ENCODE data around the gene GCNA. TPM values are rescaled to one million over a fixed set of nuclear protein-coding genes. Genes with fewer than 3 reads are reported as not detected.

Gene GCNA
- total RNA-seq, 1 experiment from 2014 or later = 1.0 TPM

GRCh38 chrX:71621603-71622002 lies 43.4 kb downstream of the GCNA start:
- no peak for ATAC-seq
- ChIA-PET CTCF (interaction anchor here (0.6 to 1.8 kb wide), 3 partner anchors 28 to 441 kb away, joined by 3 to 8 read pairs (median 4); no protein-coding TSS in a partner anchor), POLR2A (no interaction called here)
- H3K36me3 Mint-ChIP-seq = no peaks in the 10 kb centered on the region; the same call in 1 of the 2 replicates
- H3K27me3 Mint-ChIP-seq (ENCODE audit: low read depth) = no peaks in the 10 kb centered on the region
- H3K9me3 Mint-ChIP-seq = no peaks in the 10 kb centered on the region
- H3K4me3 Mint-ChIP-seq = no peak overlapping the region
- no peaks in the 10 kb centered on the region; the same call in 1 of the 2 replicates for H3K4me1 Mint-ChIP-seq
- peak overlapping the region; percentile 68 for H3K27ac Mint-ChIP-seq
- DNase-seq (ENCODE audit: low spot score) = no peak
- TF ChIP-seq CBFB (CRISPR knock-in tag; IDR thresholded peaks at IDR 0.05; ENCODE audit: low read depth) (no peak), CREB1 (CRISPR knock-in tag; IDR thresholded peaks at IDR 0.05) (no peak), FOXP1 (CRISPR knock-in tag; IDR thresholded peaks at IDR 0.05; ENCODE audit: borderline replicate concordance) (no peak), ZNF232 (CRISPR knock-in tag; IDR thresholded peaks at IDR 0.05) (no peak), ZNF396 (CRISPR knock-in tag; IDR thresholded peaks at IDR 0.05; ENCODE audit: borderline replicate concordance) (no peak), FOXK1 (CRISPR knock-in tag; IDR thresholded peaks at IDR 0.05) (no peak), STAT6 (CRISPR knock-in tag; conservative IDR thresholded peaks at IDR 0.05; ENCODE audit: low read depth) (no peak), TEAD1 (CRISPR knock-in tag; IDR thresholded peaks at IDR 0.05) (no peak), PRDM15 (CRISPR knock-in tag; IDR thresholded peaks at IDR 0.05) (no peak), MAX (CRISPR knock-in tag; IDR thresholded peaks at IDR 0.05) (no peak), PRRX2 (CRISPR knock-in tag; IDR thresholded peaks at IDR 0.05) (no peak), ZNF281 (CRISPR knock-in tag; IDR thresholded peaks at IDR 0.05) (no peak), FOXP4 (CRISPR knock-in tag; IDR thresholded peaks at IDR 0.05) (no peak)

- H3K4me3 Mint-ChIP-seq = no peak overlapping the region
- ChIA-PET POLR2A (no interaction called here), CTCF (interaction anchor here (0.6 to 1.8 kb wide), 7 partner anchors 28 to 256 kb away, joined by 3 to 10 read pairs (median 4); partner anchors contain the start of gene TAF1)
- no peaks in the 10 kb centered on the region for H3K9me3 Mint-ChIP-seq
- H3K27me3 Mint-ChIP-seq (ENCODE audit: low read depth) = no peaks in the 10 kb centered on the region
- DNase-seq (ENCODE audit: low spot score) (no peak), ATAC-seq (no peak)
- H3K27ac Mint-ChIP-seq = no peak overlapping the region
- TF ChIP-seq RORB (CRISPR knock-in tag; IDR thresholded peaks at IDR 0.05) (no peak), ZNF219 (CRISPR knock-in tag; IDR thresholded peaks at IDR 0.05; ENCODE audit: borderline replicate concordance) (no peak), GTF2I (CRISPR knock-in tag; conservative IDR thresholded peaks at IDR 0.05) (no peak), ATF1 (CRISPR knock-in tag; IDR thresholded peaks at IDR 0.05) (no peak), ZNF317 (CRISPR knock-in tag; IDR thresholded peaks at IDR 0.05; ENCODE audit: borderline replicate concordance, low read depth) (no peak), AR (CRISPR knock-in tag; IDR thresholded peaks at IDR 0.05) (no peak)
- H3K4me1 Mint-ChIP-seq = no peaks in the 10 kb centered on the region; the same call in 1 of the 2 replicates
- H3K36me3 Mint-ChIP-seq = no peaks in the 10 kb centered on the region; the same call in 1 of the 2 replicates
Measured at GRCh38 chrX:71622032-71622575, 43.9 kb downstream of the GCNA start.

Measured in WTC11 (cell line).